Endodermal cell (in vitro differentiated cells): ENCODE results near the gene TYW1B. TPM values are rescaled to one million over a fixed set of nuclear protein-coding genes. Genes with fewer than 3 reads are reported as not detected.

Source experiments
- microRNA-seq: library from miRNA; unstranded; fragments of <30 nt; microRNA quantifications from one replicate; pipeline ENCODE4 v1.2.0, GENCODE V29; 2020; ENCODE audit warnings: borderline microRNAs expressed
- total RNA-seq, 2 donors: library from RNA; stranded (reverse); fragmentation: NEBNext Ultra II Directional in 1 of 2; extraction: Animal tissue kit (Norgen Biotek cat#: 25700) in 1 of 2; gene quantifications; 2 replicates in 1 of 2; 3 replicates in 1 of 2; pipeline ENCODE4 v1.2.1, GENCODE V29; 2021

Gene TYW1B
- total RNA-seq, 2 donors from 2014 or later, result 3.7 to 3.9 TPM

Small RNA genes within 50 kb of the gene (microRNA-seq; reads per million reads assigned to microRNA genes)
- gene MIR4650-2, result not detected

Other genes with a start within 250 kb of the TYW1B start
- 10 to 100 TPM; 51.6 to 56.0 TPM for gene POM121, start 96.9 kb upstream of the TYW1B start, total RNA-seq
- gene TRIM74, start 141.3 kb upstream of the TYW1B start, total RNA-seq, result under 1 TPM in 1 of 2 donors, not detected in 1; 0.55 TPM
- gene SPDYE8, start 201.6 kb upstream of the TYW1B start, total RNA-seq, result not detected
- gene SPDYE11, start 229.7 kb upstream of the TYW1B start, total RNA-seq, result not detected